ENCODE results near the gene PAPPA. TPM values are rescaled to one million over a fixed set of nuclear protein-coding genes. Genes with fewer than 3 reads are reported as not detected.

Gene PAPPA
- total RNA-seq, 1 experiment from 2014 or later, result 0.22 TPM

DNA sequence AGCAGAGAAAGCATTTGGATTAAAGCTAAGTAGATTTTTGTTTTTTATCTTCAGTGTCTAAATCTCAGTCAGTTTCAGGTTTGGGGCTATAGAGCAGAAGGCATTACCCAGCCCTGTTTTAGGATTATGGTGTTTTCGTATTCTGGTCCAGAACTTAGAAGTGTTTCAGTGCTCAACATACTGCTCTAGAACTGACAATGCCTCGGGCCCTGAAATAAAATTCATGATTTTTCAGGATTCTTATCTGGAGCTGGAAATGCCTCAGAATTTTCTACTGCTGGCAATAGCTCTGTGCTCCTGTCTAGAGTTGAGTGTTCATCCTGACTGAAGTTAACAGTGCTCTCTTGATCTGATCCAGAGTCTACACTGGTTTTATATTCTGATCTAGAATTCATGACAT lies 163.9 kb downstream of the PAPPA start:
- POLR2A ChIA-PET, result no interaction called here
- TF ChIP-seq OVOL2 (CRISPR knock-in tag; IDR thresholded peaks at IDR 0.05; ENCODE audit: borderline replicate concordance), result no peak
- TF ChIP-seq, protein P1, sequence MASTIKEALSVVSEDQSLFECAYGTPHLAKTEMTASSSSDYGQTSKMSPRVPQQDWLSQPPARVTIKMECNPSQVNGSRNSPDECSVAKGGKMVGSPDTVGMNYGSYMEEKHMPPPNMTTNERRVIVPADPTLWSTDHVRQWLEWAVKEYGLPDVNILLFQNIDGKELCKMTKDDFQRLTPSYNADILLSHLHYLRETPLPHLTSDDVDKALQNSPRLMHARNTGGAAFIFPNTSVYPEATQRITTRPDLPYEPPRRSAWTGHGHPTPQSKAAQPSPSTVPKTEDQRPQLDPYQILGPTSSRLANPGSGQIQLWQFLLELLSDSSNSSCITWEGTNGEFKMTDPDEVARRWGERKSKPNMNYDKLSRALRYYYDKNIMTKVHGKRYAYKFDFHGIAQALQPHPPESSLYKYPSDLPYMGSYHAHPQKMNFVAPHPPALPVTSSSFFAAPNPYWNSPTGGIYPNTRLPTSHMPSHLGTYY (CRISPR knock-in tag; IDR thresholded peaks at IDR 0.05), result no peak
- no peak for TF ChIP-seq SMAD4 (CRISPR knock-in tag; IDR thresholded peaks at IDR 0.05)
- no peak for TF ChIP-seq MXD4 (CRISPR knock-in tag; IDR thresholded peaks at IDR 0.05; ENCODE audit: borderline replicate concordance)
- TF ChIP-seq JUN (CRISPR knock-in tag; IDR thresholded peaks at IDR 0.05), result no peak
- TF ChIP-seq CBFB (CRISPR knock-in tag; IDR thresholded peaks at IDR 0.05; ENCODE audit: low read depth), result no peak
- no peak for TF ChIP-seq NR1H2 (CRISPR knock-in tag; IDR thresholded peaks at IDR 0.05)
- no peak for TF ChIP-seq ZNF317 (CRISPR knock-in tag; IDR thresholded peaks at IDR 0.05; ENCODE audit: borderline replicate concordance, low read depth)
- TF ChIP-seq FOXK1 (CRISPR knock-in tag; IDR thresholded peaks at IDR 0.05), result no peak
- TF ChIP-seq, protein P2, sequence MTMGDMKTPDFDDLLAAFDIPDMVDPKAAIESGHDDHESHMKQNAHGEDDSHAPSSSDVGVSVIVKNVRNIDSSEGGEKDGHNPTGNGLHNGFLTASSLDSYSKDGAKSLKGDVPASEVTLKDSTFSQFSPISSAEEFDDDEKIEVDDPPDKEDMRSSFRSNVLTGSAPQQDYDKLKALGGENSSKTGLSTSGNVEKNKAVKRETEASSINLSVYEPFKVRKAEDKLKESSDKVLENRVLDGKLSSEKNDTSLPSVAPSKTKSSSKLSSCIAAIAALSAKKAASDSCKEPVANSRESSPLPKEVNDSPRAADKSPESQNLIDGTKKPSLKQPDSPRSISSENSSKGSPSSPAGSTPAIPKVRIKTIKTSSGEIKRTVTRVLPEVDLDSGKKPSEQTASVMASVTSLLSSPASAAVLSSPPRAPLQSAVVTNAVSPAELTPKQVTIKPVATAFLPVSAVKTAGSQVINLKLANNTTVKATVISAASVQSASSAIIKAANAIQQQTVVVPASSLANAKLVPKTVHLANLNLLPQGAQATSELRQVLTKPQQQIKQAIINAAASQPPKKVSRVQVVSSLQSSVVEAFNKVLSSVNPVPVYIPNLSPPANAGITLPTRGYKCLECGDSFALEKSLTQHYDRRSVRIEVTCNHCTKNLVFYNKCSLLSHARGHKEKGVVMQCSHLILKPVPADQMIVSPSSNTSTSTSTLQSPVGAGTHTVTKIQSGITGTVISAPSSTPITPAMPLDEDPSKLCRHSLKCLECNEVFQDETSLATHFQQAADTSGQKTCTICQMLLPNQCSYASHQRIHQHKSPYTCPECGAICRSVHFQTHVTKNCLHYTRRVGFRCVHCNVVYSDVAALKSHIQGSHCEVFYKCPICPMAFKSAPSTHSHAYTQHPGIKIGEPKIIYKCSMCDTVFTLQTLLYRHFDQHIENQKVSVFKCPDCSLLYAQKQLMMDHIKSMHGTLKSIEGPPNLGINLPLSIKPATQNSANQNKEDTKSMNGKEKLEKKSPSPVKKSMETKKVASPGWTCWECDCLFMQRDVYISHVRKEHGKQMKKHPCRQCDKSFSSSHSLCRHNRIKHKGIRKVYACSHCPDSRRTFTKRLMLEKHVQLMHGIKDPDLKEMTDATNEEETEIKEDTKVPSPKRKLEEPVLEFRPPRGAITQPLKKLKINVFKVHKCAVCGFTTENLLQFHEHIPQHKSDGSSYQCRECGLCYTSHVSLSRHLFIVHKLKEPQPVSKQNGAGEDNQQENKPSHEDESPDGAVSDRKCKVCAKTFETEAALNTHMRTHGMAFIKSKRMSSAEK (CRISPR knock-in tag; IDR thresholded peaks at IDR 0.05; ENCODE audit: borderline replicate concordance), result no peak
- TF ChIP-seq FOXP1 (CRISPR knock-in tag; IDR thresholded peaks at IDR 0.05; ENCODE audit: borderline replicate concordance), result no peak
- no peak for TF ChIP-seq ZNF219 (CRISPR knock-in tag; IDR thresholded peaks at IDR 0.05; ENCODE audit: borderline replicate concordance)
- TF ChIP-seq, protein P3, sequence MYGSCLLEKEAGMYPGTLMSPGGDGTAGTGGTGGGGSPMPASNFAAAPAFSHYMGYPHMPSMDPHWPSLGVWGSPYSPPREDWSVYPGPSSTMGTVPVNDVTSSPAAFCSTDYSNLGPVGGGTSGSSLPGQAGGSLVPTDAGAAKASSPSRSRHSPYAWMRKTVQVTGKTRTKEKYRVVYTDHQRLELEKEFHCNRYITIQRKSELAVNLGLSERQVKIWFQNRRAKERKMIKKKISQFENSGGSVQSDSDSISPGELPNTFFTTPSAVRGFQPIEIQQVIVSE (CRISPR knock-in tag; IDR thresholded peaks at IDR 0.05; ENCODE audit: borderline replicate concordance), result no peak
- TF ChIP-seq, protein P4, sequence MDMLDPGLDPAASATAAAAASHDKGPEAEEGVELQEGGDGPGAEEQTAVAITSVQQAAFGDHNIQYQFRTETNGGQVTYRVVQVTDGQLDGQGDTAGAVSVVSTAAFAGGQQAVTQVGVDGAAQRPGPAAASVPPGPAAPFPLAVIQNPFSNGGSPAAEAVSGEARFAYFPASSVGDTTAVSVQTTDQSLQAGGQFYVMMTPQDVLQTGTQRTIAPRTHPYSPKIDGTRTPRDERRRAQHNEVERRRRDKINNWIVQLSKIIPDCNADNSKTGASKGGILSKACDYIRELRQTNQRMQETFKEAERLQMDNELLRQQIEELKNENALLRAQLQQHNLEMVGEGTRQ (CRISPR knock-in tag; IDR thresholded peaks at IDR 0.05), result no peak
- TF ChIP-seq NFATC4 (CRISPR knock-in tag; IDR thresholded peaks at IDR 0.05), result no peak
- no peak for TF ChIP-seq ZNF263 (CRISPR knock-in tag; IDR thresholded peaks at IDR 0.05; ENCODE audit: low read depth)
- TF ChIP-seq ZNF232 (CRISPR knock-in tag; IDR thresholded peaks at IDR 0.05), result no peak
- TF ChIP-seq, protein P5, sequence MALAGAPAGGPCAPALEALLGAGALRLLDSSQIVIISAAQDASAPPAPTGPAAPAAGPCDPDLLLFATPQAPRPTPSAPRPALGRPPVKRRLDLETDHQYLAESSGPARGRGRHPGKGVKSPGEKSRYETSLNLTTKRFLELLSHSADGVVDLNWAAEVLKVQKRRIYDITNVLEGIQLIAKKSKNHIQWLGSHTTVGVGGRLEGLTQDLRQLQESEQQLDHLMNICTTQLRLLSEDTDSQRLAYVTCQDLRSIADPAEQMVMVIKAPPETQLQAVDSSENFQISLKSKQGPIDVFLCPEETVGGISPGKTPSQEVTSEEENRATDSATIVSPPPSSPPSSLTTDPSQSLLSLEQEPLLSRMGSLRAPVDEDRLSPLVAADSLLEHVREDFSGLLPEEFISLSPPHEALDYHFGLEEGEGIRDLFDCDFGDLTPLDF (CRISPR knock-in tag; IDR thresholded peaks at IDR 0.05), result no peak
- Mint-ChIP-seq H3K4me1 (peaks cover 5% of the 10 kb centered on the region), H3K27ac (no peak overlapping the region), H3K36me3 (no peaks in the 10 kb centered on the region), H3K9me3 (no peaks in the 10 kb centered on the region), H3K27me3 (ENCODE audit: low read depth) (peaks cover 8% of the 10 kb centered on the region; the same call in 1 of the 2 replicates), H3K4me3 (no peak overlapping the region)
- CTCF ChIA-PET, result no interaction called here
- ATAC-seq (no peak), DNase-seq (ENCODE audit: low spot score) (no peak)

Data from WTC11 (cell line).